ENCODE measurements around the gene TAF4.
"Not testable (repeated sequence)": the region's sequence is repeated elsewhere in the genome, so short reads cannot be mapped to it uniquely, and the experiment has no call there.

GRCh38 chr20:61944967-61945366 lies 120.7 kb downstream of the TAF4 start:
- TF ChIP-seq SUZ12 (IDR thresholded peaks at IDR 0.05; ENCODE audit: extremely low read depth, insufficient read depth, insufficient read length); YY1 (IDR thresholded peaks at IDR 0.05; ENCODE audit: insufficient read depth, insufficient read length): not testable (repeated sequence)

All from NT2/D1 (cell line).